C4-2B (cell line): ENCODE results near the gene SETD4.

Source experiments
- ZFX ChIP-seq: fragments of 450-650 bp; IDR thresholded peaks from 2 replicates; pipeline ENCODE4 v1.6.1; 2017
- TF ChIP-seq, protein P1 (sequence below): fragments of 450-650 bp; conservative IDR thresholded peaks from 2 replicates; pipeline ENCODE4 v1.5.1; 2017; ENCODE audit warnings: mild to moderate bottlenecking

DNA sequence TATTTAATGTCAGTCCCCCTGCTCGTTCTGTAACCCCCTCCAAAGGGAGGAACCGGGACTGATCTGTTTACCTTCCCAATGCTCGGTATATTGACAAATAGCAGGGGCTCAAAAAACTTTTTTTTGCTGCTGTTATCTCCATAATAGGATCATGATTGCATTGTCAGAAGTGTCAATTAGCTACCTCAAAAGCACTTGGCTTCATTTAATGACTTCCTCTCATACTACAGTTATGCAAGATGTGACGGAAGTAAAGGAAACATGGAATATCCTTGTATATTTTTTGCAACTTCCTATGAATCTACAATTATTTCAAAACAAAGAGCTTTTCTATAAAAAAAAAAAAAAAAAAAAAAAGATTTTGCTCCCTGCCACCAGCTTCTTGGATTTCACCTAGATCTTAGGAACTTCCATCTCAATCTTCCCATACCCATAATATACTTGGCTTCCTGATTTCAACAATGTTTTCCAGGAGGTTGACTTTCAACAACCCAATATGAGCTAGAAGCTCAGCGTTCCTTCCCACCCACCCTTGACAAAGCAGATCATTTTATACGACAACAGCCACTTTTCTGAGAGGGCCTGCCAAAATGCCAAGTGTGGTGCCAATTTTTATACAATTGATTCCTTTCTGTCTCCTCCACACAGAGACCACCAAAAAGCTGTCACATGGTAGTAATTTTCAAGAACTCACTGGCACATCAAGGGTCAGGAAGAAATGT, 71.7 kb downstream of the SETD4 start:
- TF ChIP-seq, protein P1, sequence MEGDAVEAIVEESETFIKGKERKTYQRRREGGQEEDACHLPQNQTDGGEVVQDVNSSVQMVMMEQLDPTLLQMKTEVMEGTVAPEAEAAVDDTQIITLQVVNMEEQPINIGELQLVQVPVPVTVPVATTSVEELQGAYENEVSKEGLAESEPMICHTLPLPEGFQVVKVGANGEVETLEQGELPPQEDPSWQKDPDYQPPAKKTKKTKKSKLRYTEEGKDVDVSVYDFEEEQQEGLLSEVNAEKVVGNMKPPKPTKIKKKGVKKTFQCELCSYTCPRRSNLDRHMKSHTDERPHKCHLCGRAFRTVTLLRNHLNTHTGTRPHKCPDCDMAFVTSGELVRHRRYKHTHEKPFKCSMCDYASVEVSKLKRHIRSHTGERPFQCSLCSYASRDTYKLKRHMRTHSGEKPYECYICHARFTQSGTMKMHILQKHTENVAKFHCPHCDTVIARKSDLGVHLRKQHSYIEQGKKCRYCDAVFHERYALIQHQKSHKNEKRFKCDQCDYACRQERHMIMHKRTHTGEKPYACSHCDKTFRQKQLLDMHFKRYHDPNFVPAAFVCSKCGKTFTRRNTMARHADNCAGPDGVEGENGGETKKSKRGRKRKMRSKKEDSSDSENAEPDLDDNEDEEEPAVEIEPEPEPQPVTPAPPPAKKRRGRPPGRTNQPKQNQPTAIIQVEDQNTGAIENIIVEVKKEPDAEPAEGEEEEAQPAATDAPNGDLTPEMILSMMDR = no peak
- no peak for TF ChIP-seq ZFX
